DND-41 (cell line): ENCODE results near the gene POLD2.

Source experiments
- ATAC-seq: fragments of 200-7000 bp; cut with Tn5 transposase; 3 replicates; pipeline ENCODE4 v1.9.1; 2021; ENCODE audit warnings: low read depth; ENCODE audit not compliant: insufficient read depth
- DNase-seq: peaks from one replicate; pipeline ENCODE4 v3.0.0-alpha.2; 2020
- H2AFZ ChIP-seq: 2 replicates; pipeline ENCODE4 v1.6.0; 2012; ENCODE audit warnings: low read depth, low read length
- H3K27ac ChIP-seq: 2 replicates; pipeline ENCODE4 v1.5.1; 2012; ENCODE audit warnings: low read length, inconsistent platforms
- H3K27me3 ChIP-seq: fragments of 200-600 bp; sonication (generic); 2 replicates; pipeline ENCODE4 v1.6.0; 2012; ENCODE audit warnings: low read length, mild to moderate bottlenecking, inconsistent platforms; ENCODE audit not compliant: insufficient read depth, poor library complexity
- H3K36me3 ChIP-seq: 2 replicates; pipeline ENCODE4 v1.5.1; 2012; ENCODE audit warnings: low read length, inconsistent platforms; ENCODE audit not compliant: insufficient read depth
- H3K4me1 ChIP-seq: 2 replicates; pipeline ENCODE4 v1.5.1; 2012; ENCODE audit warnings: mild to moderate bottlenecking, low read length; ENCODE audit not compliant: insufficient read depth
- H3K4me2 ChIP-seq: 2 replicates; pipeline ENCODE4 v1.6.0; 2012; ENCODE audit warnings: mild to moderate bottlenecking, moderate library complexity, low read length, inconsistent platforms; ENCODE audit not compliant: insufficient read depth
- H3K4me3 ChIP-seq, 2 experiments: fragments of 200-600 bp in 1 of 2; shearing (Covaris generic) in 1 of 2; 2 replicates each; pipeline ENCODE4 v1.5.1; 2012 to 2016; ENCODE audit warnings: inconsistent platforms in 2 of 2, low read length in 2 of 2, mild to moderate bottlenecking in 2 of 2, low read depth in 1 of 2, moderate library complexity in 1 of 2
- H3K79me2 ChIP-seq: 2 replicates; pipeline ENCODE4 v1.6.0; 2012; ENCODE audit warnings: low read length, inconsistent platforms; ENCODE audit not compliant: insufficient read depth
- H3K9ac ChIP-seq: 2 replicates; pipeline ENCODE4 v1.6.0; 2012; ENCODE audit warnings: low read depth, mild to moderate bottlenecking, inconsistent platforms, low read length, moderate library complexity
- H3K9me3 ChIP-seq: 2 replicates; pipeline ENCODE4 v1.5.1; 2012; ENCODE audit warnings: low read length, moderate library complexity, mild to moderate bottlenecking, inconsistent platforms; ENCODE audit not compliant: insufficient read depth, severe bottlenecking
- H4K20me1 ChIP-seq: 2 replicates; pipeline ENCODE4 v1.6.0; 2012; ENCODE audit warnings: low read length; ENCODE audit not compliant: insufficient read depth
- EZH2 ChIP-seq: IDR thresholded peaks from 3 replicates; pipeline ENCODE4 v1.6.1; 2012; ENCODE audit warnings: borderline replicate concordance, low read depth, mild to moderate bottlenecking, moderate library complexity, low read length, inconsistent platforms; ENCODE audit not compliant: severe bottlenecking
- TF ChIP-seq, protein P1 (sequence below): IDR thresholded peaks from 2 replicates; pipeline ENCODE4 v1.5.1; 2012; ENCODE audit warnings: borderline replicate concordance, low read length, moderate library complexity, mild to moderate bottlenecking; ENCODE audit not compliant: poor library complexity, severe bottlenecking; ENCODE audit errors: extremely low read depth

Gene POLD2

DNA sequence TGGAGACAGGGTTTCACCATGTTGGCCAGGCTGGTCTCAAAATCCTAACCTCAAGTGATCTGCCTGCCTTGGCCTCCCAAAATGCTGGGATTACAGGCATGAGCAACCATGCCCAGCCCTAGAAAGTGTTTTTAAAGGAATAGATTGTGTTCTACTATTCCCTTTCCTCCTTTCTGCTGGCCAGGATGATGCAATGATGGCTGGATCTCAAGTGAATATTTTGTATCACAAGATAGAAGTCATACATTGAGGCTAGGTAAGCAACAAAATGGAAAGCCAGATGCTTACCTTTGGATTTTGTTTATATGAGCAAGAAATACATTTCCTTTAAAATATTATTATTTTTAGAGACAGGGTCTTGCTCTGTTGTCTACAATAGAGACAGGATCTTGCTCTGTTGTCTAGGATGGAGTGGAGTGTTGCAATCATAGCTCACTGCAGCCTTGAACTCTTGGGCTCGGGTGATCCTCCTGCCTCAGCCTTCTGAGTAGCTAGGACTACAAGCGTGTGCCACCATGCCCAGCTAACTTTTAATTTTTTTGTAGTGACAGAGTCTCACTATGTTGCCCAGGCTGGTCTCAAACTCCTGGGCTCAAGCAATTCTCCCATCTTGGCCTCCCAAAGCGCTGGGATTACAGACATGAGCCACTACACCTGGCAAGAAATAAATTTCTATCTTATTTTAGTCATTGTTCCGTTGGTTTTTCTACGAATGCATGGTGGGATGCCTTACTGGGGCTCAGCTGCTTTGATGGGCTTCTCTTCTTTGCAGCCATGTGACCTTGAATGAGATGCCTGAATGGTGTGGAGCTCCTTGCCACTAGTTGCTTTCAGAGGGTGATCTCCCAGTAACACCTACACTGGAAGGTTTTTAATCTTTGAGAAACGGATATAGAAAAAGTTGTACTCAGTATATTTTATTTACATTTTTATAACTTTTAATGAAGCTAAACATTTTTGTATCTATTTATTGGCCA is 25.0 kb downstream of the POLD2 start:
- no peaks in the 10 kb centered on the region for H3K36me3 ChIP-seq
- H4K20me1 ChIP-seq, result no peaks in the 10 kb centered on the region
- TF ChIP-seq EZH2, result no peak
- TF ChIP-seq, protein P1, sequence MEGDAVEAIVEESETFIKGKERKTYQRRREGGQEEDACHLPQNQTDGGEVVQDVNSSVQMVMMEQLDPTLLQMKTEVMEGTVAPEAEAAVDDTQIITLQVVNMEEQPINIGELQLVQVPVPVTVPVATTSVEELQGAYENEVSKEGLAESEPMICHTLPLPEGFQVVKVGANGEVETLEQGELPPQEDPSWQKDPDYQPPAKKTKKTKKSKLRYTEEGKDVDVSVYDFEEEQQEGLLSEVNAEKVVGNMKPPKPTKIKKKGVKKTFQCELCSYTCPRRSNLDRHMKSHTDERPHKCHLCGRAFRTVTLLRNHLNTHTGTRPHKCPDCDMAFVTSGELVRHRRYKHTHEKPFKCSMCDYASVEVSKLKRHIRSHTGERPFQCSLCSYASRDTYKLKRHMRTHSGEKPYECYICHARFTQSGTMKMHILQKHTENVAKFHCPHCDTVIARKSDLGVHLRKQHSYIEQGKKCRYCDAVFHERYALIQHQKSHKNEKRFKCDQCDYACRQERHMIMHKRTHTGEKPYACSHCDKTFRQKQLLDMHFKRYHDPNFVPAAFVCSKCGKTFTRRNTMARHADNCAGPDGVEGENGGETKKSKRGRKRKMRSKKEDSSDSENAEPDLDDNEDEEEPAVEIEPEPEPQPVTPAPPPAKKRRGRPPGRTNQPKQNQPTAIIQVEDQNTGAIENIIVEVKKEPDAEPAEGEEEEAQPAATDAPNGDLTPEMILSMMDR, result no peak
- peak; percentile 19 for ATAC-seq
- peak overlapping the region; percentile 31; the same call in 1 of the 2 replicates for H3K4me2 ChIP-seq
- H3K4me1 ChIP-seq, result peaks cover 93% of the 10 kb centered on the region
- H3K27ac ChIP-seq, result peak overlapping the region; percentile 97
- no peak overlapping the region for H3K4me3 ChIP-seq
- DNase-seq, result peak; percentile 70
- peak overlapping the region; percentile 59 for H3K9ac ChIP-seq
- peaks cover 5% of the 10 kb centered on the region for H3K79me2 ChIP-seq
- no peaks in the 10 kb centered on the region for H3K27me3 ChIP-seq
- peak overlapping the region; percentile 40; the same call in 1 of the 2 replicates for H2AFZ ChIP-seq
- H3K9me3 ChIP-seq, result peaks cover under 1% of the 10 kb centered on the region

DNA sequence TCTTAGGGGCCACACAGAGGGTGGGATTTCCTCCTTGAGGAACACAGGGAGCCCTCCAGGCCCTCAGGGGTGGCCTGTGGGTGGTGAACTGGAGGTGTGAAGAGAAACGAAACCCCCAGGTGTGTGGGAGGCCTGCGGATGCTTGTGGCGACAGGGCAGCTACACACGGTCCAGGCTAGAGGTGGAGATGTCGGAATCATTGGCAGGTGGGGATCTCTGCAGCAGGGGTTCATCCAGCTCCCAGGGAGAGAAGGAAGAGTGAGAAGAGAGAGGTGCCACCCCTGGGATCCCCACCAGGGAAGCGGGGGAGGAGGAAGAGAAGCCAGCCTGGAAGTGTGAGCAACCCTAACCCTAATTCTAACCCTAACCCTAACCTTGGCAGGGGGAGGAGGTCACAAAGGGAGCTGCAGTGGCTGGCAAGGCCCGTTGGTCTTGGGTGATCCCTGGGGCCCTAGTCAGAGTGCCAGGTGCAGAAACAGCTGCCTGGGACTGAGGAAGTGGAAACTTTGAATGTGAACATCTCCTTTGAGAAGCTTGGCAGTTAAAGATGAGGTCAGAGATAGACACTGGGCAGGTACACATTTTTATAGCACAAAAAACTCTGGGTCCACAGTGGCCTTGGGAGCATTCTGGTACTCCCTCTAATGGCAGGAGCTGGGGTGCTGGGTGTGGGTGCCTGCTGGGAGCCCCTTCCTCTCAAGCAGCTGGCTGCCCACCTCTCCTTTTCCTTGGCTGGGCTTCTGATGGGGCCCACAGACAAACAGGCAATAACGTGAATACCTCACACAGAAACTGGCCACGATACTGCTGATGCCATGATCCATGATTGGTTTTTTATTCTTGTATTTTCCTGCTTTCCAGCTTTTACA is 26.1 kb downstream of the POLD2 start:
- Histone ChIP-seq H3K9ac (peak overlapping the region; percentile 59), H3K27ac (peak overlapping the region; percentile 97), H3K9me3 (peaks cover 3% of the 10 kb centered on the region), H2AFZ (peak overlapping the region; percentile 31; the same call in 1 of the 2 replicates), H3K79me2 (no peaks in the 10 kb centered on the region), H3K36me3 (no peaks in the 10 kb centered on the region), H3K27me3 (no peaks in the 10 kb centered on the region), H3K4me1 (peaks cover 86% of the 10 kb centered on the region), H3K4me3 (peak overlapping the region in 1 of 2 experiments; percentile 2; a peak in 1 of 4 replicates), H3K4me2 (peak overlapping the region; percentile 39), H4K20me1 (no peaks in the 10 kb centered on the region)
- DNase-seq (peak; percentile 95), ATAC-seq (peak; percentile 85)
- TF ChIP-seq EZH2, result no peak
- TF ChIP-seq, protein P1, result peak; percentile 68

DNA sequence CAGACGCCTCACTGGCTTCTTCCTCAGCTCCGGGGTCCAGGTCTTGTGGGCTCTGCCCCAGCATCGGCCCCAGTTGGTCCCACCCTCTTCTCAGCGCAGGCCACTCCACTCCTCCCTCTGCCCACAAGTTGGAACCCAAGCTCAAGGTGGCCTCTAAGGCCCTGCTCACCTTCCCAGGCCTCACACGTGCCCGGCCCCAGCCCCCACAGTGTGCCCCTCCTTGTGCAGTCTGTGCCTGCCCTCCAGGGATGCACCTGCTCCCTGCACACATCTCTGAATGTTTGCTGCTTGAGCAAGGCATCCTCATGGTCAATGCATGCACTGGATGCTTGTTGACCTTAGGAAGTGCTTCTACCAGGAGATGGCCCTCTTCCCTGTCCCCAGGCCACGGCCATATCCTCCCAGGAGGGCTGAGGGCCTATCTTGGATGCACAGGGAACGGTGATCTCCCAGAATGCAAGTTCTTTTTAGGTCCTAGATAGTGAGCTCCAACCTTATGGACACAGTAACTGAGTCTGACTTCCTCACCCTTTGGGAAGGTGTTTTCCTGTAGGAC is 26.9 kb downstream of the POLD2 start:
- Histone ChIP-seq H3K9ac (peak overlapping the region; percentile 59), H3K27ac (peak overlapping the region; percentile 97), H3K4me2 (peak overlapping the region; percentile 39), H4K20me1 (no peaks in the 10 kb centered on the region), H3K4me3 (peak overlapping the region in 1 of 2 experiments; percentile 2; a peak in 1 of 4 replicates), H3K4me1 (peaks cover 77% of the 10 kb centered on the region), H3K27me3 (no peaks in the 10 kb centered on the region), H3K9me3 (peaks cover 3% of the 10 kb centered on the region), H3K79me2 (no peaks in the 10 kb centered on the region), H3K36me3 (no peaks in the 10 kb centered on the region), H2AFZ (peak overlapping the region; percentile 19)
- TF ChIP-seq EZH2, result no peak
- TF ChIP-seq, protein P1, result peak; percentile 33
- ATAC-seq (peak; percentile 21), DNase-seq (peak; percentile 70)
